NCI-H187 treated with DMSO at 0.1 percent for 48 hours (cell line): Measurements from ENCODE around the gene ZC3HAV1.
"Not testable (repeated sequence)": the region's sequence is repeated elsewhere in the genome, so short reads cannot be mapped to it uniquely, and the experiment has no call there.

Experiments used
- DNase-seq: peaks from one replicate; lab custom pipeline; 2025; lab: John Stamatoyannopoulos, UW

Gene ZC3HAV1

DNA sequence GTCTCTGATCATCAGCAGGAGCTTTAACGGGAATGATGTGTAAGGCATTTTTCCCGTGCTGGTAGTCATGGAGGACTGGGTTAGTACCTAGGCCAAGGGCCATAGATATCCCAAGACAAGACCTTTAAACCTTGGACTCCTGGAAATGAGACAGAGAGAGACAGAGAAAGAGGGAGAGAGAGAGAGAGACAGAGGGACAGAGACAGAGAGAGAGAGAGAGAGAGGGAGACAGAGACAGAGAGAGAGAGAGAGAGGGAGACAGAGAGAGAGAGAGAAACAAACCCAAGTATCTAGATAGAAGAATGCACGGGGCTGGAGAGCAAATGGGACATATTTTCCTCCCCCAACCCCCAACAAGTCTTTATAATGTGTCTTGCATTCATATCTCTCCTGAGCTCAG, 22.3 kb downstream of the ZC3HAV1 start:
- no peak for DNase-seq

- DNase-seq = no peak
Measured at GRCh38 chr7:139086454-139086853, 23.1 kb downstream of the ZC3HAV1 start.

DNA sequence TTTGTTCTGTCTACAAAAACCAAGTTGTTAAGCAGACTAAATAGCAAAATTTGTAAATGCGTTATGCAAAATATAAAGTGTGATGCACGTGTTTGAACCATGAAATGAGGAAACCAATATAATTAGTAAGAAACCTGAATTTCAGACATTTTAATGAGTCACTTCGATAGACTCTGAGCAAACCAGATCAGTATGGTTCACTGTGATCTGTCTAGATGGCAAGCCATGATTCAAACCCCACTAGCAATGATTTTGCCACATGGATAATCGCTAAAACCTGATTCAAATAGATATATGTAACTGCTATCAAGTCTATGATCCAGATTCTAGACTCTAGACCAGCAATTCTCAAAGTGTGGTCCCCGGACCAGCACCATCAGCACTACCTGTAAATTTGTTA, 24.8 kb downstream of the ZC3HAV1 start:
- DNase-seq = no peak

- DNase-seq = no peak
Measured at GRCh38 chr7:139081584-139081983, 27.9 kb downstream of the ZC3HAV1 start.

- no peak for DNase-seq
Measured at GRCh38 chr7:139080905-139081304, 28.6 kb downstream of the ZC3HAV1 start.

- DNase-seq = no peak
Measured at GRCh38 chr7:139079861-139080260, 29.7 kb downstream of the ZC3HAV1 start.

DNA sequence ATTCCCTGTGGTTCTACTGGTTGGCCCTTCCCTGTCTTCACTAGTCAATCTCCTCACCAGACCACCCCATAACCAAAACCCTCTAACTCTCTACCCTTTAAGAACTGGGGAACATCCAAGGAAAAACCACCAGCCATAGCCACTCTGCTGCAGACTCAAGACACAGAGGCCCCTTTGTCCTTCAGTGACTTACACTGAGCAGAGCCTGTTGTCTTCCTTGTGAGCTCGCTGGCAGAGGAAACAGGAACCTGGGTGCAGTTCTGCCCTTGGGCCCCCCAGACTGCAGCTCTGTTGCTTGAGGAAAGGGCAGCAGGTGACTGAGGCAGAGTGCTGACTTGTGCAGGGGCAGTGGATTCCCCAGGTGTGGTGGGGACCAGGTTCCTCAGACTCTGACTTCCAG, 30.6 kb downstream of the ZC3HAV1 start:
- no peak for DNase-seq

DNA sequence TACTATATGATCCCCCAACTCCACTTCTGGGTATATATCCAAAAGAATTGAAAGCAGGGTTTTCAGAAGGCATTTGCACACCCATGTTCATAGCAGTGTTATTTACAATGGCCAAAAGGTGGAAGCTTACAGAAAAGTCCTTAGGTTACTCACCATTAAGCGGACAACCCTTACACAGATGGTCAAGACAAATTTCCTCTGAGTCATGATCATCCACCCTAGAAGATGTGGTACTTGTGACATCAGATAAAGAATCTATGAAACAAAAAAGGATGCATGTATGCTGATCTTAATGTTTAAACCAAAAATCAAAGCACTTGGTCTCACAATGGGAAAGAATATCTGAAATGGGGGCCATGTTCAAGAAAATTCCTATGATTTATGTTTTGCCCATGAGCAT, 31.1 kb downstream of the ZC3HAV1 start:
- no peak for DNase-seq

DNA sequence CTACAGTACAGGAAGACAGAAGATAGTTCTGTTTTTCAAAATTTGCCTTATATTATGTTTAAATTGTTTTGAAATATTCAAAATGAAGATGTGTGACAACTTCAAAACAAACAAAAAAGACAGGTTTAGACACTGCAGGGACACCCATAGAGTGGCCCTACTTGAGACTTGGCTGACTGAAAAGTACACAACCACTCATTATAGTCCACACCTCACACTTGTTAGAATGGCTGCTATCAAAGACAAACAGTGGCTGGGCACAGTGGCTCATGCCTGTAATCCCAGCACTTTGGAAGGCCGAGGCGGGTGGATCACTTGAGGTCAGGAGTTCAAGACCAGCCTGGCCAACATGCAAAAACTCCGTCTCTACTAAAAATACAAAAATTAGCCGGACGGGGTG, 31.8 kb downstream of the ZC3HAV1 start:
- DNase-seq = not testable (repeated sequence)

DNA sequence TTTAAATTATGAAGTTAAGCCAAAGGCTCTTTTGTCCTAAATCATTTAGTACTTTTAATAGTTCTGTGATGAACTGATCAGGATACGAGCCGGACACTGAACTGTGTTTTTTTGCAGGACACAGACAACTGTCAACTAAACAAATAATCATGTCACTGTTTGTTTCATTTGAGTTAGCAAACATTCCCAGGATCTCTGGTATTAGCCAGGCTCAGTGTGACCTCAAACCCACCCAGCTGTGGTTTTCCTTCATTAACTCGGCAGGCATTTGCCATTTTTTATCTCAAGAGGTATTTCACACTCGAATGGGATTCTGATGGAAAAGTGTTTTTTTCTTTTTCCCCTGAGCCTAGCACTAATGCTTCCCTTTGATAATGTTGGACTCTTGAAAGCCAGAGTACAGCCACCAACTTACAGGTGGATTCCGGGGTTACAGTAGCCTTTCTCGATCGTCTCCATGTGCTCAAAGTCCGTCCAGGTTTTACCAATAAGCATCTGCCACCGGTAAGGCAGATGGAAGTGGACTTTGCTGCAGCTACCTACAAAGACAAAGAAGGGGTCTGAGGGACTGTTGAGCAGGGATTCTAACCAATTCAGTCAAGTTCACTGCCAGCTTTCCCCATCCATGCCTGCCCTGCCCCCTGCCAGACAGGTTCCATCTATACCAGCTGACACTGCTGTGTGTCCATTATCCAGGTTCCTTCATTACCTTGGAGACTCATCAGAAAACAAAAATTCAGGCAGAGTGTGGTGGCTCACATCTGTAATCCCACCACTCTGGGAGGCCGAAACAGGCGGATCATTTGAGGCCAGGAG, 33.4 kb downstream of the ZC3HAV1 start:
- DNase-seq = no peak

- DNase-seq = peak; percentile 48
Measured at GRCh38 chr7:139075031-139075652, 34.4 kb downstream of the ZC3HAV1 start.

DNA sequence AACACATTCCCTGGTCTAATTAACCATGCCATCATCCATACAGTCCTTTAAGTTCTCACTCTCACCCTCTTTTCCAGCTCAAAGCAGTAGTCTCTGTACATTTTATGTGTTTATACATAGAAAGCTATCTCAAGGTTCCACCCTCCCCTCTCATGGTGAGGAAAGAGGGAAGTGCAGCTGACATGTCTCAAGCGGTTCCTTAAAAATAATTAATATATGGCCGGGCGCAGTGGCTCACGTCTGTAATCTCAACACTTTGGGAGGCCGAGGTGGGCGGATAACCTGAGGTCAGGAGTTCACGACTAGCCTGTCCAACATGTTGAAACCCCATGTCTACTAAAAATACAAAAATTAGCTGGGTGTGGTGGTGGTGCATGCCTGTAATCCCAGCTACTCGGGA, 36.7 kb downstream of the ZC3HAV1 start:
- no peak for DNase-seq

- no peak for DNase-seq
Measured at GRCh38 chr7:139071680-139072079, 37.8 kb downstream of the ZC3HAV1 start.

GRCh38 chr7:139068544-139069399, 40.7 kb downstream of the ZC3HAV1 start:
- no peak for DNase-seq

DNA sequence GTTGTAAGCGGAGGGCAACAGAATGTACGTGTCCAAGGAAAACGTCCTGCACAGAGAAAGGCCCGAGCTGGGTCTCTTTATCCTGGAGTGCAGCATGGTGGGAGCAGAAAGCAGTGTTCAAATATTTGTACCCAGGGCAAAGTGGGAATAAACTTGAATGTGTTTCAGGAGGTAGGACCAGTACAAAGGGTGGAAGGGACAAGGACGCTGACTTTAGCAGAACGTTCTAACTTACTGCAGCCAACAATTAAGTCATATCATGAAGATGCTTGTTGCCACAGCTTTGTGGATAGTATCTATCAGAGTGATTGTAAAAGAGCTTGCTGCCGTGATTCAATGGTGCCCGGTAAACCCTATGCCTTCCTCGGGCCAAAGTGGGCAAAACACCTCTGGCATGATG, 43.2 kb downstream of the ZC3HAV1 start:
- DNase-seq = no peak

DNA sequence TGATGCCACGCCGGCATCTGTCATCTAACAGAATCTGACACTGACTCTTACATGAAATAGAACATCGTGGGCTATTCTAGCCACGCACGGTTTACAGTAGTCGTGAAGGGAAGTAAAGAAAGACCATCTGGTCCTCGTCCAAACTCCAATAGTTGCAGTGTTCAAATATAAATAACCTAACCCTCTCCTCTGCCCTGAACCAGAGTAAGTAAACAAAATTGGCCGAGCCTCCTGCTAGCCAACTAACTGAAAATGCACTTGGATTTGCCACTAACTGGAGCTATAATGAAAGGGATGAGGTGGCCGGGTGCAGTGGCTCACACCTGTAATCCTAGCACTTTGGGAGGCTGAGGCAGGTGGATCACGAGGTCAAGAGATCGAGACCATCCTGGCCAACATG, 44.2 kb downstream of the ZC3HAV1 start:
- no peak for DNase-seq

GRCh38 chr7:139061416-139061815, 48.1 kb downstream of the ZC3HAV1 start:
- no peak for DNase-seq

GRCh38 chr7:139060695-139061237, 48.8 kb downstream of the ZC3HAV1 start:
- no peak for DNase-seq

GRCh38 chr7:139059905-139060304, 49.6 kb downstream of the ZC3HAV1 start:
- no peak for DNase-seq

DNA sequence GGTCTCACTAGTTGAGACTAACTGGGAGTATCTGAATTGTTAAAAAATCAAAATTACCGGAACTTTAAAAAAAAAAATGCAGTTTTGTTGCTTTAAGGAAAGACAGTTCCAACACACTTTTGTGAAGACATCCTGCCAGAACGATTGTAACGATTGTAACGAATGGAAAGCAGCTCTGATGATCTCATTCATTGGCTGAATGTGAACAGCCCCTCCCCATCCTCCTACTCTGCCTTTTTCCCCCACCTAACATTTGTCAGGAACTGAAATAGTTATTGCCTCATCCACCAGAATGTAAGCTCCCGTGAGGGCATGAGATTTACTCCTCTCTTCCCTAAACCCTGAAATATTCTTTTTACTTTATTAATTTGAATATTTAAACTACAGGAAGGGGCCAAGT, 50.6 kb downstream of the ZC3HAV1 start:
- no peak for DNase-seq

- DNase-seq = no peak
Measured at GRCh38 chr7:139055674-139056073, 53.8 kb downstream of the ZC3HAV1 start.

DNA sequence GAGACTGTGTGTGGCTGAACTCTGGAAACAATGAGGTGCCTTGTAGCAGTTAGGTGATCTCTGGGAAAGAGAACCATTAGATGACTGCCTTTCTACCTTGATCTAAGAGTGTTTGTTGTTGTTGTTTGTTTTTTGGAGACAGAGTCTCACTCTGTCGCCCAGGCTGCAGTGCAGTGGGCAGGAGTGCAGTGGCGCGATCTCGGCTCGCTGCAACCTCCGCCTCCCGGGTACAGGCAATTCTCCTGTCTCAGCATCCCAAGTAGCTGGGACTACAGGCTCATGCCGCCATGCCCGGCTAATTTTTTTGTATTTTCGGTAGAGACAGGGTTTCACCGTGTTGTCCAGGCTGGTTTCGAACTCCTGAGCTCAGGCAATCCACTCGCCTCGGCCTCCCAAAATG, 54.9 kb downstream of the ZC3HAV1 start:
- not testable (repeated sequence) for DNase-seq

GRCh38 chr7:139054101-139054500, 55.4 kb downstream of the ZC3HAV1 start:
- no peak for DNase-seq
